Upper lobe of left lung (tissue), 4 donors: ENCODE measurements around the gene UPP1.

Experiments
- CTCF ChIP-seq, 6 experiments: fragments of 450-650 bp in 4 of 6; fragments of 200-600 bp in 2 of 6; sonication (generic) in 2 of 6; IDR thresholded peaks; one replicate each; pipeline ENCODE4 v1.5.1; 2016 to 2019; ENCODE audit warnings: antibody characterized with exemption in 6 of 6
- EP300 ChIP-seq, 4 donors: sonication (generic); formaldehyde crosslinking; IDR thresholded peaks; one replicate each; pipeline ENCODE4 v1.5.1; 2017; ENCODE audit warnings: antibody characterized with exemption in 4 of 4, control low read depth in 2 of 4
- POLR2A ChIP-seq, 4 donors: fragments of 450-650 bp; IDR thresholded peaks; one replicate each; pipeline ENCODE4 v1.5.1; 2016 to 2017; ENCODE audit warnings: antibody characterized with exemption in 4 of 4, mild to moderate bottlenecking in 2 of 4
- POLR2AphosphoS5 ChIP-seq, 2 donors: sonication (generic); formaldehyde crosslinking; IDR thresholded peaks; one replicate each; pipeline ENCODE4 v1.5.1; 2017; ENCODE audit warnings: antibody characterized with exemption in 2 of 2

GRCh38 chr7:48132792-48133191 lies 43.7 kb downstream of the UPP1 start:
- no peak for TF ChIP-seq POLR2A (IDR thresholded peaks at IDR 0.05)
- no peak for TF ChIP-seq POLR2AphosphoS5 (IDR thresholded peaks at IDR 0.05)
- no peak for TF ChIP-seq CTCF (IDR thresholded peaks at IDR 0.05)
- TF ChIP-seq EP300 (IDR thresholded peaks at IDR 0.05): no peak
